ENCODE data around the gene ZNF79. TPM values are rescaled to one million over a fixed set of nuclear protein-coding genes. Genes with fewer than 3 reads are reported as not detected.
A peak's percentile ranks its signal among the peaks of the same experiment; 100 is the strongest.

The ZNF79 gene
- total and polyA plus RNA-seq, 7 donors = 2.7 to 10.7 (median 6.0) TPM

GRCh38 chr9:127444921-127445850 lies 21.0 kb downstream of the ZNF79 start:
- ATAC-seq (peak in 1 of 4 donors; percentile 1), DNase-seq (no peak)
- TF ChIP-seq, protein P1, sequence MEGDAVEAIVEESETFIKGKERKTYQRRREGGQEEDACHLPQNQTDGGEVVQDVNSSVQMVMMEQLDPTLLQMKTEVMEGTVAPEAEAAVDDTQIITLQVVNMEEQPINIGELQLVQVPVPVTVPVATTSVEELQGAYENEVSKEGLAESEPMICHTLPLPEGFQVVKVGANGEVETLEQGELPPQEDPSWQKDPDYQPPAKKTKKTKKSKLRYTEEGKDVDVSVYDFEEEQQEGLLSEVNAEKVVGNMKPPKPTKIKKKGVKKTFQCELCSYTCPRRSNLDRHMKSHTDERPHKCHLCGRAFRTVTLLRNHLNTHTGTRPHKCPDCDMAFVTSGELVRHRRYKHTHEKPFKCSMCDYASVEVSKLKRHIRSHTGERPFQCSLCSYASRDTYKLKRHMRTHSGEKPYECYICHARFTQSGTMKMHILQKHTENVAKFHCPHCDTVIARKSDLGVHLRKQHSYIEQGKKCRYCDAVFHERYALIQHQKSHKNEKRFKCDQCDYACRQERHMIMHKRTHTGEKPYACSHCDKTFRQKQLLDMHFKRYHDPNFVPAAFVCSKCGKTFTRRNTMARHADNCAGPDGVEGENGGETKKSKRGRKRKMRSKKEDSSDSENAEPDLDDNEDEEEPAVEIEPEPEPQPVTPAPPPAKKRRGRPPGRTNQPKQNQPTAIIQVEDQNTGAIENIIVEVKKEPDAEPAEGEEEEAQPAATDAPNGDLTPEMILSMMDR (IDR thresholded peaks at IDR 0.05) = no peak
- intact Hi-C loops (cut with DNase I) = no loop called here
- WGBS, 3 donors = 91 to 94% (median 94%) methylated on average over 15 of the region's 15 CpGs
- Histone ChIP-seq H3K27ac (peak overlapping the region; percentile 69), H3K4me1 (peaks cover 22% of the 10 kb centered on the region), H3K4me3 (no peak overlapping the region), H3K36me3 (ENCODE audit: insufficient read depth in 1 of 2, low read depth in 1 of 2) (peaks cover 5 to 100% of the 10 kb centered on the region in 2 donors), H3K27me3 (ENCODE audit: insufficient read depth in 3 of 3, low read length in 2 of 3) (no peaks in the 10 kb centered on the region), H3K9me3 (peaks cover 3% of the 10 kb centered on the region)

DNA sequence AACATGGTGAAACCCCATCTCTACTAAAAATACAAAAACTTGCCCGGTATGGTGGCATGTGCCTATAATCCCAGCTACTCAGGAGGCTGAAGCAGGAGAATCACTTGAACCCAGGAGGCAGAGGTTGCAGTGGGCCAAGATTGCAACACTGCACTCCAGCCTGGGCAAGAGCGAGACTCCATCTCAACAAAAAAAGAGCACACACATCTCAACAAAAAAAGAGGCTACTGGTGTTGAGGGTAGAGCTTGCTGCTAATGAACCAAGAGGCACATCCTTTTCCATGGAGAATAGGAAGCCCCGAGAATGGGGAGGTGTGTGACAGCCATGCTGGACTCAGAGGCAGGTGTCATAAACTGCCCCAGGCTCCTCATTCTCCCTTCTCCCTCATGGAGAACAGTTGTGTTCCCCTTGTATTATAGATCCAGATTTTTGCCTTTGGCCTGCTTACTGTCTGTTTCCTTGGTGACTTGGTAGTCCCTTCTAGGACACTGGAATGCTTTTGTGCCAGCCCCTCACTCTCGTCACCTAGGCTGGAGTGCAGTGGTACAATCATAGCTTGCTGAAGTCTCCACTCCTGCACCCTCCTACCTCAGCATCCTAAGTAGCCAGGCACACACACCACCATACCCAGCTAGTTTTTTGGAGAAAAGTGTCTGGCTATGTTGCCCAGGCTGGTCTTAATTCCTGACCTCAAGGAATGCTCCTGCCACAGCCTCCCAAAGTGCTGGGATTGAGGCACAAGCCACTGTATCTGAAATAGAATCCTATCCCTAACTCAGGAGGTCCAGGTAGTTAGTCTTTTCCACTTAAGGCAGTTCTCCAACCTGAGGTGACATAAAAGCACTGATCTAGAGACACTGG lies 21.9 kb downstream of the ZNF79 start:
- H3K27ac ChIP-seq = peak overlapping the region; percentile 69
- DNase-seq = no peak
- H3K36me3 ChIP-seq (ENCODE audit: insufficient read depth in 1 of 2, low read depth in 1 of 2) = peaks cover 5 to 96% of the 10 kb centered on the region in 2 donors
- peaks cover 3% of the 10 kb centered on the region for H3K9me3 ChIP-seq
- no peaks in the 10 kb centered on the region for H3K27me3 ChIP-seq (ENCODE audit: insufficient read depth in 3 of 3, low read length in 2 of 3)
- ATAC-seq = no peak
- TF ChIP-seq, protein P1 (IDR thresholded peaks at IDR 0.05) = no peak
- peaks cover 23% of the 10 kb centered on the region for H3K4me1 ChIP-seq
- H3K4me3 ChIP-seq = no peak overlapping the region
- intact Hi-C loops (cut with DNase I) = no loop called here
- 71 to 83% (median 78%) methylated on average over 4 of the region's 4 CpGs for WGBS, 3 donors

GRCh38 chr9:127446713-127447415 lies 22.7 kb downstream of the ZNF79 start:
- peaks cover 2 to 88% of the 10 kb centered on the region in 2 donors for H3K36me3 ChIP-seq (ENCODE audit: insufficient read depth in 1 of 2, low read depth in 1 of 2)
- WGBS, 3 donors = 71 to 83% (median 77%) methylated on average over 7 of the region's 7 CpGs

More at GRCh38 chr9:127446713-127447415, 22.7 kb downstream of the ZNF79 start:
- no peak overlapping the region for H3K4me3 ChIP-seq
- DNase-seq (no peak), ATAC-seq (no peak)
- intact Hi-C loops (cut with DNase I) = no loop called here
- H3K27ac ChIP-seq = peak overlapping the region; percentile 69
- H3K4me1 ChIP-seq = peaks cover 23% of the 10 kb centered on the region
- no peaks in the 10 kb centered on the region for H3K27me3 ChIP-seq (ENCODE audit: insufficient read depth in 3 of 3, low read length in 2 of 3)
- TF ChIP-seq, protein P1 (IDR thresholded peaks at IDR 0.05) = no peak
- peaks cover 3% of the 10 kb centered on the region for H3K9me3 ChIP-seq

All from psoas muscle (tissue), 8 donors.